Ecto neural progenitor cell (in vitro differentiated cells): ENCODE data around the gene KIAA0930.
"Not testable (repeated sequence)": the region's sequence is repeated elsewhere in the genome, so short reads cannot be mapped to it uniquely, and the experiment has no call there.

Experiments
- DNase-seq: peaks from one replicate; pipeline ENCODE4 v3.0.0-alpha.2; 2018; ENCODE audit warnings: low spot score

The KIAA0930 gene

DNA sequence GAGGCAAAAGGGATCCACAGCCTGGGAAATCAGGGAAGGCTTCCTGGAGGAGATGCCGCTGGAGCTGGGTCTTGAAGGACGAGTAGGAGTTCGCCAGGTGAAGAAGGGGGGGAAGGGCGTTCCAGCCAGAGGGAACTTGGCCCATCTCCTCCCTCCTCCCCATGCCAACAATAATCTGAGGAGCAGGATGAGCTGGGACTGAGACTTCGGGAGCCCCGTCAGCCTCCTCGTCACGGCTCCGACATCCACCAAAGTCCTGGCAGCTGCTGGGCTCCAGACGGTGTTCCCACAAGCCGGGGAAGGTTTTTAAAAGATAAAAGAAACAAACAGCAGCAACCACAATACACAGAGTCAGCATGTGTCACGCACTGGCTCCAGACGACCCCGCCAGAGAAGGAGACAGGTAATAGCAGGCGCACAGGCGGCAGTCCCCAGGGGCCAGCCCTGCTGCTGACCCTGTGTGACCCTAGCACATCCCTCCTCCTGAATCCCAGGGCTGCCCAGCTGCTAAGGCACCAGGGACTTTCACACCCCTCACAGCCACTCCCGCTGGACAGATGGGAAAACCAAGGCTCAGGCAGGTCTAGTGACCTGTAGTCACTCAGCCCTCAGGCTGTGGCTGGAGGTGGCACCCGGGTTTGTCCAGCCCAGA is 39.7 kb downstream of the KIAA0930 start:
- no peak for DNase-seq

DNA sequence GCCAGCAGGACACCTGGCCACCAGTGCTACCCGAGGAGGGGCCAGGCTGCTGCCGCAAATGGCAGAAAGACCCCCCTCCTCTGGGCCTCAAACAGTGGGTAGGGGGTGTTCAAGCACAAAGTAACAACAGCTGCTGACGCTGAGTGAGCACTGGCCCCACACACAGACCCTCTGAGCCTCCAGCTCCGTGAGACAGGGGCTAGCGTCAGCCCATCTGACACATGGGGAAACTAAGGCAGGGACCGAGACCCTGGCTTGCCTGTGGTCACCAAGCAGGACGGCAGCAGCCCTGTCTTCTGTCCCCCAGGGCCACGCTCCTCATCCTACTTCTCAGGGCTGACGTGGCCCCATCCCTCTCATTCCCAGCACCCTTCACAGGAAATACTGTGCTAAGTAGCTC is 40.5 kb downstream of the KIAA0930 start:
- no peak for DNase-seq

DNA sequence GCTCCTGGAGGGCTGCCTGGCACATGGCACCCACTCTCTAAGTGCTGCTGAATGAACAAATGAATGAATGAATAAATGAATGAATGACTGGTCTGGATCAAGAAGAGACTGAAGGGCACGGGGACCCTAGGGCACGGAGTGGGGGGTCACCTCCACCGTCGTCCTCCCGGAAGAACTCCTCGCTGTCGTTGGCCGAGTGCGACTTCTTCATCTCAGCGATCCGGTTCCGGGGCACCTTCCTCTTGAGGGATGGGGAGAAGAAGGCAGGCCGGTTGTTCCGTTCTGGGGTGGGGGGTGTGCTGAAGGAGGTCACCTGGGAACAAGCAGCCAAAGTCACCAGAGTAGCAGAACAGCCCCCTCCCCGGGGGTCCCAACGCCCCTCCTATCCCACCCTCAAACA is 41.0 kb downstream of the KIAA0930 start:
- DNase-seq, result no peak

DNA sequence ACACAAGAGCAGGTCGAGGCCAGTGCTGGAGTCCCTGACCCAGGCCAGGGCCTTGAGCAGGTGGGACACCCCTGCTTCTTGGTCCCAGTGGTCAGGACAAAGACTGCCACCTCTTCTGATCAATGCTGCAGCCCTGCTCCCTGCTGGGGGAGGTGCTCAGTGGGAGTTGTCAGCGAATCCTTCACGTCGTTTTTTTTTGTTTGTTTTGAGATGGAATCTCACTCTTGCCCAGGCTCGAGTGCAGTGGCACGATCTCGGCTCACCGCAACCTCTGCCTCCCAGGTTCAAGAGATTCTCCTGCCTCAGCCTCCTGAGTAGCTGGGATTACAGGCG is 42.3 kb downstream of the KIAA0930 start:
- DNase-seq, result no peak

DNA sequence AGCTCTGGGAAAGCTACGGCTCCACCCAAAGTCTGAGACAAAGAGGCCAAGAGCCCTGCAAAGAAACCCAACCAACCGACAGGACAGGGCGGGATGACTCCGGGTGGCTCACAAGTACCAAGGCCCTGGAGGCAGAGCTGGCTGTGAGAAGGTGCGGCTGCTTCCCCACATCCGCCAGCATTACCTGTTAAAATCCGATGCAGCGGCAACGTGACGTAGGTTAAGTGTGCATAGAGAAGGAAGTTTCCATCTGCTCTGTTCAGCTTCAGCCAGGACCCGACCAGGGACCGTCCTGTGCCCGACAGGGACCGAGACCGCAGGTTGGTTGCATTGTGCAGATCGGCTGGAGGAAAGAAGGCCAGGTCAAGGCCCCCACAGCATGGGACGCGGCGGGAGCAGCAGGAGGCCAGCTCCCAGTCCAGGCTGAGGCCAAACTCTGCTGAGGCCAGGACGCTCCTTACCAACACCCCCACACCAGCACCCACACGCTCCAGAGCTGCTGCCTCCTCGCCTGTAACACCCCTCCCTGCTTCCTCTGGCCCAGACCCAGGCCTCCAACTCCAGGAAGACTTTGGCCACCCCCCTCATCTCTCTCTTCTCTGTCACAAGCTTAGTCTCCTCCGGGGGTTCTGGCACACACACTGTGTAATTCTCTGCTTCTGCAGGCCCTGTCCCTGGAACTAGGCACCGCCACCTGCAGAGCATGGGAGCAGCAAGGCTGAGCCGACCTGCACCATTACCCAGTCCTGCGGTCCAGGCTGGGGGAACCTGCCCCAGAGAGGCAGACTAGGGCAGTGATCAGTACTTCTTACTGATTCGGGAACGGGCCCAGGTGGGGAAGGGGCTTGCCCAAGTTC is 42.9 kb downstream of the KIAA0930 start:
- DNase-seq, result no peak

DNA sequence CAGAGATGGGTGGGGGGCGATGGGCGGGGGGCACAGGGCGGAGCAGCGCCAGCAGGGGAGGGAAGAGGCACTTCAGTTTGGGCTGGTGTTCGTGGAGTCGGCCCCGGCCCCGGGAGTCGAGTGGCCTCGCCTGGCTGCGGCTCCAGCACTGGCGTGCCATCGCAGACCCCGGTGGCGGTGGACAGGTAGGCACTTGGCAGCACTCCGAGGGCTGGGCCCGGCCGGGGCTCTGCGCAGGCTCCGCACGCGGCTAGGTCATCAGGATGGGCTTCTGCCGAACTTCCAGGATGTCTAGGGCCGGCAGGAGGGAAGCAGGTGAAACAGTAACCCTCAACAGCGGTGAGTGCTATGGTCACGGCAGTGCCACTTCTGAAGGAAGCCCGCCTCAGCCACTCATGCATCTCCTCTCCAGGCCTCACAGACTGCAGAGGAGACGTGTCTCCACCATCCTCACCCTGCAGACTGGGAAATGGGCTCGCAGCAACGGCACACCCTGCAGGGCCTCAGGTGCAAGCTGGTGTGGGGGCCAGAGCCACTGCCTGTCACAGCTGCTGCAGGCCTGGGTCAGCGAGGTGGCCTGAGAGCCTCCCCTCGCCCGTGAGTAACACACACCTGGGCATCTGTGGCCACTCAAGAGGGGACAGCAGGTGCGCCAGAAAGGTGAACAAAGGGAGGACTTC is 43.6 kb downstream of the KIAA0930 start:
- no peak for DNase-seq

DNA sequence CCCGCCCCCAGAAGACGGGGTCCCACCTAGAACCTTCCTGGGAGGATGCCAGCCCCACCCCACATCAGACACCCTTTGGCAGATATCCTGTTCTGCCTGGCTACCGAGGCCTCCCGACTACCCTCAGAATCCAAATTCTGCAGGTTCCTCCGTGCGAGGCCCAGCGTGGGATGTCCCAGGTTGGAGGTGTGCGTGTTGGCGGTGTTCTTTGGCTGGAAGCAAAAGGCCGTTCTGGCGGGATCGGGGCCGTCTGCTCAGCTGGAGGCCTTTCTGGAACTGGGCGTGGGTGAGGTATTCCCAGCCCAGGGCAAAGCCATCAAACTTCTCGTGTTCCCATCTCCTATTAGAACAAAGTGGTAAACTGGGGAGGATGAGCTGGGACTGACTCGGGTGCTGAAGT is 44.4 kb downstream of the KIAA0930 start:
- DNase-seq, result no peak

DNA sequence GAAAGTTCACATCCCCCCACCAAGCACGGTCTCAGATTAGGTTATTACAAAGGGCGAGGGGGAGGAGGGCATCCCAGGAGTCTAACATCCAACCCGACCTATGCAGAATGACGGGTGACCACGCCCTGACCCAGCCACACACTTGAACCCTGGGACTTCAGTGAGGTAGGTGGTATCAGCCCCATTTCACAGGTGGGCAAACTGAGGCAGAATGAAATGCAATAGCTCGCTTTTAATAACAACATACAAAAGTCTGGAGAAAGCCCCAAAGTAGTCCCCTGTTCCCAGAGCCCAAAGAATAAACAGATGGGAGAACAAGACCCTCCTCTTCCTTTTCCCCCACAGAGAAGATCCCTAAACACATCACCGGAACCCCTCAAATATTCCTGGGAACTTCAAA is 45.1 kb downstream of the KIAA0930 start:
- DNase-seq, result no peak

DNA sequence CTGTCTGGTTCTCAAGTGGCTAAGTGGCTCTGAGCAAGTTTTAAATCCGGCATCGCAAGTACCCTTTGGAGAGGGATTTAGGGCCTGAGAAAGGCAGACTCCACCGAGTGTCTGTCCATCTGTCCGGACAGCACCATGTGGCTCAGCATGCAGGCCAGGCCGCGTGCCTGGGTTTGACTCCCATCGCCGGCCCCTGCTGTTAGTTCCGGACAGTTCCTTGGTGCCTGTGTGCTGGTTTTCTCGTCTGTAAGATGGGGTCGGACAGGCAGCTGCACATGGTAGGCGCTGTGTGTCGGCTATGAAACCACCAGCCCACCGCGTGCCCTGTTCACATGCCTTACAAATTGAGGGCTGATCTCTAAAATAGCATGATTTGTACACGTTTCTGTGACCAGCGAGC is 46.0 kb downstream of the KIAA0930 start:
- DNase-seq, result no peak

DNA sequence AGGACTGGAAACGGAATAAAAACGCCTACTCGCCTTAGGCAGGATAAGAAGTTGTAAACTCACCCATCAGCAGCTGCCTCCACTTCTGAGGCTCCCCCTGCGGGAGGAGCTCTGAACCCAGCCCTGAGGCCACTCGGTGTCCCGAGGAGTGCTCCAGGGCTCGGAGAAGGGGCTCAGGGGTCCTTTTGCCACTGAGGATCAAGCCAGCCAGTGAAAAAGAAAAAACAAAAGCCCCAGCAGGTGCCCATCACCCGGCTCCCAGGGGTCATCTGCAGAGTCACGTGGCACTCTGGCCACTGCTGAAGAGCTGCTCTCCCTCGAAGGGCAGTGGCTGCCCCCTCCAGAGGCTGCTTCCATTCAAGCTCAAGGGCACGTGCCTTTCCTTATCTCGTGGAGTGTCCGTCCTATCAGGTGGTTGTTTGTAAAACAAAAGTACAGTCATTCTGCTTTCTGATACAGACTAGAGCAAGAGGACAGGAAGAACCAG is 48.0 kb downstream of the KIAA0930 start:
- no peak for DNase-seq

DNA sequence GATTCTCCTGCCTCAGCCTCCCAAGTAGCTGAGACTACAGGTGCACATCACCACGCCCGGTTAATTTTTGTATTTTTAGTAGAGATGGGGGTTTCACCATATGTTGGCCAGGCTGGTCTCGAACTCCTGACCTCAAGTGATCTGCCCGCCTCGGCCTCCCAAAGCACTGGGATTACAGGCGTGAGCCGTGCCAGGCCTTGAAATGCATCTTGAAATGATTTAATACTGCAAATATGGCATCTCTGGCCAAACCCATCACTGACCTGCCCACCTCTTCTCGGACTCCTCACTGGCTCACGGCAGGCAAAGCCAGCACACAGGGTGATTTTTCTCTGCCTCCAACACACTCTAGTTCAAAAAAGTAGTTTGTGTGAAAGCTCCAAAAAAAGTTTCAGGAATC is 48.9 kb downstream of the KIAA0930 start:
- DNase-seq, result not testable (repeated sequence)

DNA sequence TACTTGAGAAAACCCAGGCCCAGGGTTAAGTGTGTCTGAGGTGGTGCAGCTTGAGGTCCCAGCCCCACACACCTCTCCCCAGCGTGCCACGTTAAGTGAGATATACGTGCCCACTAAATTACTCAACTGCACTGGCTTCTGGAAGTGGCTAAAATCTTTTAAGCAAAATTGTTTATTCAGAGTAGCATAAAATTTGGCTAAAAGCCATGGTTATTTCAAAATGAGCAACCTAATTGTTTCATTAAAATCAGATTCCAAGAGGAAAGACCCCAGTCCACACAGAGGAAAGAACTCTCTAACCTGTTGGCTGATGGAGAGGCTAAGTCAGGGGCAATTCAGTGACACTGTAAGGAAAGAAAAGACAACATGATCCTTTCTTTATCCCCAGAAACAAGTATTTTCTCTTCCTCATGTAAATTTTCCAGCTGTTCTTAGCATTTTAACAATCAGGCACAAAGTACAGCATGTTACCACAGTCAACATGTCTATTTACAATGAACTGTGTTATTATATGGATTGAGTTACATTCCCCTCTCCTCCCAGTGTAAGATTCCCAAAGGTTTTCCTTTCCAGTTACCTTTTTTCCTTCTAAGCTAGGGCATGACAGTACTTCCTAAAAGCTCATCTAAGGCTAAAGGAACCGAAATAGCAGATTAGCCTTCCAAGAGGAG is 50.4 kb downstream of the KIAA0930 start:
- no peak for DNase-seq

DNA sequence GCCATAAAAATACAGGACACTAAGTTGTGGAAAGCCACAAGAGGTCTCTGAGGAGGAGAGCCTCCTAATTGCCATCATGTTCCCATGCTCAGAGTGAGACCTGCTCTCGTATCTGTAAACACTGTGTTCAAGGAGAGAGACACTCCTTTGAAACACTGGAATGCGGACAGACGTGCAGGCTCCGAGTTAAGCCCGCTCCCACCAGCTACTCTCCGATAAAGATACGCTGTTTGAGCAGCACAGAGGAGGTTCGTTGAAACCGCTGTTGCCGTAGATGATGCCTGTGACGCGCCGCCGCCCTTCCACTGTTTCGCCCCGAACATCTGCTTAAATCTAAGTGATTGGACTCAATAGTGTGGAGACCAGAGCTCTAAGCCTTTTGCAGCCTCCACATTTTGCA is 51.9 kb downstream of the KIAA0930 start:
- no peak for DNase-seq

DNA sequence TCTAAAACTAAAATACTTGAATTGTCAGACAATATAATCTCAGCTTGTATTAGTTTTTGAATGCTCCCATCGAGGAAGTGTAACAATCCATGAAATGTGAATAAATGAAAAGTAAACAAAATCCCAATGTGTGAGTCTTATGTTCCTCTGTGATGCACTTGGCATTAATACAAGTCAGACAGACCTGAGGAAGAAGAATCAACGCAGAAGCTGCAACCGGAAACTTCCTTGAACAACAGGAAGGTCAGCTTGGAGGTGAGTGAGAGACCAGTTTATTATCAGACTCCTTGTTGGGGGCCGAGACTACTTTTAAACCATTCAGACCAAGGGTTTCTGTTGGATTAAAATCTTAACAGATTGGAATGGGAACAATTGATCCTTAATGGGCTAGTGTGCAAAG is 52.8 kb downstream of the KIAA0930 start:
- DNase-seq, result no peak

DNA sequence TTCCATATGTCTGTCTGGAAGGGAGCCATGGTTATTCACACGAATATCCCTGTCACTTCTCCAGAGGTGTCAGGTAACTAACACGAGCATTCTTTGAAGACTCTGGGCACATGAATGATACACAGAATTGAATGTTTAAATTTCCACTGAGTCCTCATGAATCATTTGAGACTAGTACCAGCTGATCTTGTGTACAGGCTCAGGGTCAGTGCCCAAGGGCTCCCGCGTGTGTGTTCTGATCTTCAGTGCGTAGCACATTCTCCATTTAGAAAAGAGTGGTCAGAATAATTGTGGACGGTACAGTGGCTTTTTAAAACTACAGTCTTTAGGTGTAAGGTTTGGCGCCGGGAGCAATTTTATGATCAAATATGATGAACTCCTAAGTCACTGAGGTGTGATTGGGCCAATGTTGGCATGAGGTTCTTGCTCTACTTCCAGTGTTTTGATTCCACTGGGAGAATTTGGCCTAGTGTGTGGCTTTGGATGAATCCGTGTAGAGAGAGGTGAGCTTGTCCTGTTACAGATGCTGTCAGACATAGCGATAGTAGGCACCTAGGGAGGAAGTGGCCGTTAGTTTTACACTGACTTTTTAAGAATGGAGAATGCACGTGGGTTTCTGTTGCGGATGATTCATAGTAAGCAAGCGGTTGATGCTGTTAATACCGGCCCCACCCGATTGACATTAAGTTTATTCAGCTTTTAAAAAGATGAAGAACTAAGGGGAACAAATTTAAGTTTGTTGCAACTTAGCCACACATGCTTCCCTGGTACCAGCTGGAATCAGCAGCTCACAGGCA is 54.8 kb downstream of the KIAA0930 start:
- DNase-seq, result no peak

DNA sequence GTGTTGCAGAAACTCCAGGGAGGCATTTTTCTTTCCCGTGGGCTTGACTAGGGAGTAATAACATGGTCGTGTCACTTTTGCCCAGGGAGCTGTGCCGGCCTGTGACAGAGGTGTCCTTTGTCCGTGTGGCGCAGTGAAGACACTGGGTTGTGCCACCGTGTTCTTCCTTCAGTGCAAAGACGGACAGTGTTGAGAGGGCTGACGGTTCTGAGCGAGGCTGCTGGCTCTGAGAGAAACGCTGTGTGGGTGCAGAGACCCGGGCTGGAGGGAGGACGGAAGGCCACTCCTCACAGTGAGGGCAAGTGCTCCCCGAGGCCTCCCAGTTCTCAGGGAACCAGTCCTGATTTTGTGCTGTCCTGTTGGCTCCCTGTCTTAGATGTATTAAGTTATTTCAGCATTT is 56.7 kb downstream of the KIAA0930 start:
- DNase-seq, result no peak

DNA sequence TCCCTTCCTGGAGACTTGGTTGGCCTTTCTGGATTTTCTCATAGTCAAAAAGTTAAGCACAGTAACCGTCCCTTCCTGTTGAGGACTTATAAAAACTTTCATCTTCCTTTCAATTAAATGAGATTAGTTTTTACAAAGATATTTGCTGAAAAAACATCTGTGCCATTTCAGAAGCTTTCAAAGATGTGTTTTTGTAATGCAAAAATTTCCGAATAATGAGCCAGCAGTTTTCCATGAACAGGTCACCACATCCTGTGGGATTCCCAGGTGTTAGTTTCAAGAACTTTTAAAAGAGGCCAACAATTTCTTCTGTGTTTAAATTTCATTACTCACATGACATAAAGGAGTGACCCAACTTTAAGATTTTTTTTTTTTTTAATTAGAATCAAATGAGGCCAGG is 58.9 kb downstream of the KIAA0930 start:
- DNase-seq, result no peak

DNA sequence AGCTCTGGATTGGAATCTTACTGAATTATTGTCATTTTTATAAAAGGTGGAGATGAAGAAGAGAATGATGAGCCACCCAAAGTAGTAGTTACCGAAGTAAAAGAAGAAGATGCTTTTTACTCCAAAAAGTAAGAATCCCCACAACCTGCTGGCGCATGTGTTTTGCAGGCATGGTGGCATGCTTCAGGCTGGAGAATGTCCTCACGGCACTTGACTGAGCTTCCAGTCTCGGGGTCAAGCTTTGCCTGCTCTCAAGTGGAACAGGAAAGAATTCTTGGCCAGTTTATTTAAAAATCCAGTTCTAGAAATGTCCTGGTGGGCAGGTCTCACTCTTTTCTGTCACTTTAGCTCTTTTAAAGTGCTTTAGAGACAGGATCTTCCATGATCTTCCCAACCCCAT is 59.5 kb downstream of the KIAA0930 start:
- no peak for DNase-seq

DNA sequence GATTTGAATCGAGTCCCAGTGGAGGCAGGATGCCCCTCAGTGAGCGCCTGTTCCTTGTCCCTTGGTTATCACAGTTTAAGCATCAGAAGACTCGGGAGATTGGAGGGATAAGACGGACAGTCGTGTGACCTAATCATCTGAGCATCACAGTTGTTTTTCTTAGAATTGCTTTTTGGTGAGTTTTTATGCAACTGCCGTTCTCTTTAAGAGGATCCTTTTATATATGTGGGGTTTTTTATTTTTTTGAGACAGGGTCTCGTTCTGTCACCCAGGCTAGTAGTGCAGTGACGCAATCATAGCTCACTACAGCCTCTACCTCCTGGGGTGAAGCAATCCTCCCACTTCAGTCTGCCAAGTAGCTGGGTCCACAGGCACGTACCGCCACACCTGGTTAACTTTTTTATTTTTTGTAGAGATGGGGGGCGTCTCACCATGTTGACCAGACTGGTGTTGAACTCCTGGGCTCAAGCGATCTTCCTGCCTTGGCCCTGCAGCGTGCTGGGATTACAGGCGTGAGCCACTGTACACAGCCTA is 60.5 kb downstream of the KIAA0930 start:
- no peak for DNase-seq

DNA sequence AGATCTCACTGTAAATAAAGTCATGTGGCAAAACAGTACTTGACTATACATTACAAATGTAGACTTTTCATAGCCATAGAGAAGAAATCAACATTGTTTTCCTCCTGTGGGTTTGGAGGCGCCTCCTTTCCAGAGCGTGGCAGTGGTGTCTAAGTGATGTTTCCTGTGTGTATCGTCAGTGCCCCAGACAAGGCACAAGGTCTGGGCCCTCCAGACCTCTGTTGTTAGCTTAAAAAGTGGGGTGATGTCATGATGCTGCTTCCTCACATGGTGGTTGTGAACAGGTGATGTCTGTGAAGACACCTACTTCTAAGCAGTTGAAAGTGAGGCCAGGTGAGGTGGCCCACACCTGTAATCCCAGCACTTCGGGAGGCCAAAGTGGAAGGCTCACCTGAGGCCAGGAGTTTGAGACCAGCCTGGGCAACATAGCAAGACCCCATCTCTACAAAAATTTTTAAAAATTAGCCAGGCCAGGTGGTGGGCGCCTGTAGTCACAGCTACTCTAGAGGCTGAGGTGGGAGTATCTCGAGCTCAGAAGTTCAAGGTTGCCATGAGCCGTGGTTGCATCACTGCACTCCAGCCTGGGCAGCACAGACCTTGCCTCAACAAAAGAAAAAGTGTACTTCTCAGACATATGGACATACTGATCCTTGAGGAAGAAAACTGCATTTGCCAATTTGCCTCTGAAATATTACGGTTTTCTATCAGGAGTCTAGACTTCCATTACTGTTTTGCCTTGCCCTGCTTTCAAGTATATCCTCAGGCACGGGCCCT is 61.2 kb downstream of the KIAA0930 start:
- DNase-seq, result no peak
